GM12878 (cell line): ENCODE data around the gene KRTAP10-2.

Source experiments
- ASH2L ChIP-seq: fragments of 300-600, 200-600 bp; sonication (generic); IDR thresholded peaks from 2 replicates; pipeline ENCODE4 v1.6.1; 2017; ENCODE audit warnings: low read depth, mild to moderate bottlenecking, borderline replicate concordance
- BHLHE40 ChIP-seq, 2 experiments: fragments of 450-650 bp in 1 of 2; IDR thresholded peaks; 2 replicates each; pipeline ENCODE4 v1.6.1; 2011 to 2017; ENCODE audit warnings: low read depth in 2 of 2, borderline replicate concordance in 1 of 2, improper control_type of control experiment in 1 of 2, low read length in 1 of 2, mild to moderate bottlenecking in 1 of 2
- CTCF ChIP-seq, 3 experiments: IDR thresholded peaks in 2 of 3; conservative IDR thresholded peaks in 1 of 3; 2 replicates each; pipeline ENCODE4 v1.5.1; 2011; ENCODE audit warnings: low read depth in 3 of 3, low read length in 3 of 3, mild to moderate bottlenecking in 3 of 3, control low read depth in 2 of 3, moderate library complexity in 2 of 3, inconsistent platforms in 1 of 3, mixed read lengths in 1 of 3; ENCODE audit not compliant: control insufficient read depth in 2 of 3, insufficient read depth in 1 of 3; ENCODE audit errors: extremely low read depth in 1 of 3
- EP300 ChIP-seq, 2 experiments: fragments of 150-350 bp in 1 of 2; IDR thresholded peaks; 2 replicates each; pipeline ENCODE4 v1.6.1; 2011 to 2012; ENCODE audit warnings: low read depth in 2 of 2, low read length in 2 of 2, borderline replicate concordance in 1 of 2, improper control_type of control experiment in 1 of 2, inconsistent platforms in 1 of 2; ENCODE audit not compliant: control insufficient read depth in 1 of 2
- EZH2 ChIP-seq: IDR thresholded peaks from 2 replicates; pipeline ENCODE4 v1.6.1; 2012; ENCODE audit warnings: low read depth, mild to moderate bottlenecking, control low read depth, inconsistent platforms, low read length, borderline replicate concordance; ENCODE audit not compliant: control insufficient read depth
- FOXM1 ChIP-seq: IDR thresholded peaks from 2 replicates; pipeline ENCODE4 v1.6.1; 2012; ENCODE audit warnings: low read depth, mild to moderate bottlenecking, inconsistent platforms, low read length, moderate library complexity
- HDGF ChIP-seq: fragments of 450-650 bp; IDR thresholded peaks from 2 replicates; pipeline ENCODE4 v1.6.1; 2016; ENCODE audit warnings: antibody characterized with exemption
- JUNB ChIP-seq: IDR thresholded peaks from 2 replicates; pipeline ENCODE4 v1.6.1; 2016; ENCODE audit warnings: antibody characterized with exemption, mild to moderate bottlenecking
- POLR2A ChIP-seq: IDR thresholded peaks from 2 replicates; pipeline ENCODE4 v1.6.1; 2011; ENCODE audit warnings: low read depth, mild to moderate bottlenecking, low read length
- SREBF2 ChIP-seq: IDR thresholded peaks from 2 replicates; pipeline ENCODE4 v1.6.1; 2012; ENCODE audit warnings: mild to moderate bottlenecking, low read length
- TAF1 ChIP-seq: IDR thresholded peaks from 2 replicates; pipeline ENCODE4 v1.6.1; 2011; ENCODE audit warnings: mild to moderate bottlenecking, low read depth, low read length, borderline replicate concordance
- ZNF274 ChIP-seq: IDR thresholded peaks from one replicate; pipeline ENCODE4 v1.8.0; 2011; ENCODE audit not compliant: insufficient read length, insufficient read depth

DNA sequence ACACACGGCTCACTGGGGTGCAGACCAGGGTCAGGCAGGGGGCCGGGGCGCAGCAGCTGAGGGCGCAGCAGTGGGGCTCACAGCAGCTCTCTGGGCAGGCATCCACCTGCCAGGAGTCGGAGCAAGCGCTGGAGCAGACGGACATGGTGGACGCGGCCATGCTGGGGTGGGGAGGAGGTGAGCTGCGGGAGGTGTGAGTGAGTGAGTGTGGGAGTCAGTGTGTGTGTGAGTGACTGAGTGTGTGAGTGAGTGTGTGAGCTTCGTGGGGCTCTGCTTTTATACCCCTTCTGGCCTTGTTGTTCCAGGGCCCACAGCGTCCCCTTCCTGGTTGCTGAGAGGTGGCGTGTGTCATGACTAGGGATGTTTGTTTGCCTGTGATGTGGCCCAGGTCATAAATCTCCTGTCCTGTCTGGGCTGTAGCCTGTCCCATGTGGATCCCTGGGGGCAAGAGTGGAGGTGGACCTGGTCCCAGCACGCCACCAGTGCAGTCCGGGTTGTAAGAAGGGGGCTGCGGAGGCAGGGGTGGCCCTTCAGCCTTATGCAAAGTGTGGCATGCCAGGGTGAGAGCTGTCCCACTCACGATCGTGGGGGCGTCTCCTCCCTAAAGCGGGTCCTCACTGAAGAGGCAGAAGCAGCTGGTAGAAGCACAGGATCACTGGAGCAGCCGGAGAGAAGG, 11.2 kb downstream of the KRTAP10-2 start, which contains the start of gene KRTAP10-1:
- no peak for TF ChIP-seq POLR2A
- no peak for TF ChIP-seq SREBF2
- TF ChIP-seq ASH2L: no peak
- TF ChIP-seq JUNB: no peak
- no peak for TF ChIP-seq HDGF
- no peak for TF ChIP-seq EP300 (IDR thresholded peaks at IDR 0.05; ENCODE audit: borderline replicate concordance in 1 of 2, control insufficient read depth in 1 of 2, low read depth in 2 of 2, low read length in 2 of 2)
- TF ChIP-seq FOXM1: no peak
- no peak for TF ChIP-seq BHLHE40 (IDR thresholded peaks at IDR 0.05; ENCODE audit: borderline replicate concordance in 1 of 2, low read depth in 2 of 2, low read length in 1 of 2)
- TF ChIP-seq ZNF274: no peak
- no peak for TF ChIP-seq EZH2
- TF ChIP-seq CTCF (IDR thresholded peaks at IDR 0.05 in 2 of 3, conservative IDR thresholded peaks at IDR 0.05 in 1 of 3; ENCODE audit: control insufficient read depth in 2 of 3, extremely low read depth in 1 of 3, insufficient read depth in 1 of 3, low read depth in 3 of 3, low read length in 3 of 3): no peak
- TF ChIP-seq TAF1: no peak
